ENCODE data around the gene SCP2.

DNA sequence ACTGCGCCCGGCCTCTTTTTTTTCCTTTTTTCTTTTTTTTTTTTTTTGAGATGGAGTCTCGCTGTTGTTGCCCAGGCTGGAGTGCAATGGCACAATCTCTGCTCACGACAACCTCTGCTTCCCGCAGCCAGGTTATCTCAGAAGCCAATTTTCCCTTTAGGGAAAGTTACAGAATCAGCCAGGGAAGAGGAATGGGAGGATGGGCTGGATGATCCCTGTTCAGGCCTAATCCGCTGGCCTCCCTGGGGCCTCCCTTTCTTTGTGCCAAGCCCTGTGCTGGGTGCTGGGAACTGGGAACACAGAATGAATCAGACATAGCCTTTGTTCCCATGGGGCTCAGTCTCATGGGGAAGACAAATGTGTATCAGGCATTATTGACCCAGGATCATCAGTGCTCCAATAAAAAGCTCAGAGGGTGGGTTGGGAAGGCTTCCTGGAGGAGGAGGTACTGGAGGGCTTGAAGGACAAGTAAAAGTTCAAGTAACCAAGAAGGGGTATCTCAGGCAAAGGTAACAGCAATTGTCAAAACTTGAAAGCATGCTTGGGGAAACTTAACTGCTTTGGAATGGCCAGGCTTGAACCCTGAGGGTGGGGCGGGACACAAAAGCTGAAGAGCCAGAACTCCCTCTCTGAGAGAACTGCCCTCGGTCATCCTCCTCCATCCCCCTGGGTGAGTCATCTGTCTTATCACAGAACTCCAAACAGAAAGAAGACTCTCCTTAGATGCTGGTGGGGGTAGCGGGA is 19.8 kb upstream of the SCP2 start:
- TF ChIP-seq, protein P1, sequence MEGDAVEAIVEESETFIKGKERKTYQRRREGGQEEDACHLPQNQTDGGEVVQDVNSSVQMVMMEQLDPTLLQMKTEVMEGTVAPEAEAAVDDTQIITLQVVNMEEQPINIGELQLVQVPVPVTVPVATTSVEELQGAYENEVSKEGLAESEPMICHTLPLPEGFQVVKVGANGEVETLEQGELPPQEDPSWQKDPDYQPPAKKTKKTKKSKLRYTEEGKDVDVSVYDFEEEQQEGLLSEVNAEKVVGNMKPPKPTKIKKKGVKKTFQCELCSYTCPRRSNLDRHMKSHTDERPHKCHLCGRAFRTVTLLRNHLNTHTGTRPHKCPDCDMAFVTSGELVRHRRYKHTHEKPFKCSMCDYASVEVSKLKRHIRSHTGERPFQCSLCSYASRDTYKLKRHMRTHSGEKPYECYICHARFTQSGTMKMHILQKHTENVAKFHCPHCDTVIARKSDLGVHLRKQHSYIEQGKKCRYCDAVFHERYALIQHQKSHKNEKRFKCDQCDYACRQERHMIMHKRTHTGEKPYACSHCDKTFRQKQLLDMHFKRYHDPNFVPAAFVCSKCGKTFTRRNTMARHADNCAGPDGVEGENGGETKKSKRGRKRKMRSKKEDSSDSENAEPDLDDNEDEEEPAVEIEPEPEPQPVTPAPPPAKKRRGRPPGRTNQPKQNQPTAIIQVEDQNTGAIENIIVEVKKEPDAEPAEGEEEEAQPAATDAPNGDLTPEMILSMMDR (IDR thresholded peaks at IDR 0.05): no peak
- no peak for TF ChIP-seq ZFX (IDR thresholded peaks at IDR 0.05; ENCODE audit: borderline replicate concordance)

Data from 22Rv1 (cell line).